Esophagus squamous epithelium (tissue), 5 donors: ENCODE measurements around the gene SMNDC1. TPM values are rescaled to one million over a fixed set of nuclear protein-coding genes. Genes with fewer than 3 reads are reported as not detected.
A peak's percentile ranks its signal among the peaks of the same experiment; 100 is the strongest.

Experiments
- DNase-seq: peaks from one replicate; lab custom pipeline; 2025; lab: John Stamatoyannopoulos, UW
- H3K27ac ChIP-seq, 4 donors: fragments of 200-600 bp; sonication (generic); one replicate each; pipeline ENCODE4 v1.5.1; 2016 to 2019; ENCODE audit warnings: mild to moderate bottlenecking in 1 of 4
- H3K27me3 ChIP-seq, 4 donors: fragments of 200-600 bp; sonication (generic); 1 replicate in 3 of 4; 2 replicates in 1 of 4; pipeline versions ENCODE4 v1.5.1 to v1.6.0; 2017 to 2021; ENCODE audit warnings: antibody characterized with exemption in 1 of 4
- H3K36me3 ChIP-seq, 3 donors: fragments of 200-600 bp; sonication (generic); one replicate each; pipeline ENCODE4 v1.5.1; 2016 to 2019
- H3K4me1 ChIP-seq, 3 donors: fragments of 200-600 bp; sonication (generic); one replicate each; pipeline ENCODE4 v1.5.1; 2017 to 2019
- H3K4me3 ChIP-seq, 4 donors: fragments of 200-600 bp; sonication (generic); 1 replicate in 3 of 4; 2 replicates in 1 of 4; pipeline ENCODE4 v1.5.1; 2016 to 2019; ENCODE audit warnings: mild to moderate bottlenecking in 2 of 4, moderate library complexity in 1 of 4
- H3K9me3 ChIP-seq, 3 donors: fragments of 200-600 bp; sonication (generic); one replicate each; pipeline ENCODE4 v1.5.1; 2016 to 2019
- POLR2A ChIP-seq, 4 donors: fragments of 450-650 bp; IDR thresholded peaks; one replicate each; pipeline ENCODE4 v1.6.1; 2017; ENCODE audit warnings: antibody characterized with exemption in 4 of 4, mild to moderate bottlenecking in 4 of 4, moderate library complexity in 3 of 4
- WGBS, 2 donors: methylation state at CpG; one replicate each; pipeline ENCODE4 v1.1.5; 2018; 5-methylcytosine and 5-hydroxymethylcytosine counted together
- intact Hi-C: fragments of 100-400 bp; cut with DNase I; formaldehyde crosslinking; loops from one replicate; pipeline ENCODE4 v1.15.0; 2022
- total RNA-seq, 4 donors: library from RNA; depleted of rRNA; stranded (reverse); fragments of >200 nt; gene quantifications; one replicate each; pipeline ENCODE4 v1.1.0, GENCODE V29; 2016
- TF ChIP-seq, protein P1 (sequence below), 6 experiments: fragments of 450-650 bp in 4 of 6; fragments of 200-600 bp in 2 of 6; sonication (generic) in 2 of 6; IDR thresholded peaks; one replicate each; pipeline ENCODE4 v1.5.1; 2016 to 2019; ENCODE audit warnings: antibody characterized with exemption in 6 of 6, mild to moderate bottlenecking in 4 of 6, moderate library complexity in 4 of 6
- donor health status: DM: yes; HTN: yes; CAD: no.

SMNDC1 gene
- total RNA-seq, 4 donors from 2014 or later = 9.5 to 13.9 (median 10.9) TPM

DNA sequence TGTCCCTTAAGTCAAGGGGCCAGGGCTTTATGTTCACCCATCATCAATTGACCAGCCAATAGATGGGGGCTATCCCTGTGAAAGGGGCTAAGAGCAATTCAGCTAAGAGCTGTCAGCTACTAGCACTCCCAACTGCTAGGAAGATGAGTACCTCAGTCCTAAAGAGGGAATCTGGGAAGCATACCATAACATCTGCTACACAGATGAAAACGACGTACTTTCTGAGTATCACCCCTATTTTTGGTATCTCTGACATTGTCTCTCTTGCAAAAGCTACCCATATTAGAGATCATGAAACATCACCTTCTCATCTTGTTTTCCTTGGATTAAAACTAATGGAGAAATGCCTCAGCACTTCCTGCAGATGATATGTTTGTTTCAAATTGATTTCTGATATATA lies 7.5 kb upstream of the SMNDC1 start:
- WGBS, 2 donors = 79 to 89% methylated on average over 2 of the region's 2 CpGs
- H3K27me3 ChIP-seq = peaks cover 0 to 6% (median 0%) of the 10 kb centered on the region in 4 donors

DNA sequence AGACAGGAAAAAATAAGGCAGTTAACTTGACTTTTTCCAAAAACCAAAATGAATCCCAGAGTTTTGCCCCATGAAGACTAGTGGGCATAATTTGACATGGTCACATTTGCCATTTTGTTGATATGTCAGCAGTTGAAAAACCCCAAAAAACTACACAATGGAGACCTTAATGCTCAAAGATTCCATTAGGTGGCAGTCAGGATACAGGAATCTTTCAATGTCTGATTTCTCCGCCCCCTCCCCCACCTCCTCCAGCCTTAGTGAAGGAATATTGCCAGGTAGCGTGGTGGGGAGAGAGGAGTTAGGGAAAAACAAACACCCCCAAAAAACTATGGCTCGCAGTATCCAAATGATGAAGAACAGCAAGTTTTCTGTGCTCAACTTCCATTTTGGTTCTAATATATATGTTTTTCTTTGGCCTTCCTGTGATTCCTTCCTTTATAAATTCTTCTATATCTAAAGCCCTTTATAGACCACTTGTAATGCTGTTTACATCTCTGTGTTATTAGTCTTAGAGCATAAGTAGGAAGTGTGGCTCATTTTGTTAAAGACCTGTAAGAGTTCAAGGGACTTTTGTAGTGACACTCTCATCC lies 6.7 kb upstream of the SMNDC1 start:
- H3K27me3 ChIP-seq = peaks cover 0 to 6% (median 0%) of the 10 kb centered on the region in 4 donors
- H3K27ac ChIP-seq = no peak overlapping the region
- intact Hi-C loops = loop anchor here (5.0 kb wide), 1 partner anchor 236 kb away; no protein-coding TSS in a partner anchor
- H3K36me3 ChIP-seq = no peaks in the 10 kb centered on the region
- no peak for DNase-seq
- peaks cover 0 to 12% (median 3%) of the 10 kb centered on the region in 3 donors for H3K4me1 ChIP-seq
- no peaks in the 10 kb centered on the region for H3K9me3 ChIP-seq
- TF ChIP-seq POLR2A (IDR thresholded peaks at IDR 0.05) = no peak
- TF ChIP-seq, protein P1, sequence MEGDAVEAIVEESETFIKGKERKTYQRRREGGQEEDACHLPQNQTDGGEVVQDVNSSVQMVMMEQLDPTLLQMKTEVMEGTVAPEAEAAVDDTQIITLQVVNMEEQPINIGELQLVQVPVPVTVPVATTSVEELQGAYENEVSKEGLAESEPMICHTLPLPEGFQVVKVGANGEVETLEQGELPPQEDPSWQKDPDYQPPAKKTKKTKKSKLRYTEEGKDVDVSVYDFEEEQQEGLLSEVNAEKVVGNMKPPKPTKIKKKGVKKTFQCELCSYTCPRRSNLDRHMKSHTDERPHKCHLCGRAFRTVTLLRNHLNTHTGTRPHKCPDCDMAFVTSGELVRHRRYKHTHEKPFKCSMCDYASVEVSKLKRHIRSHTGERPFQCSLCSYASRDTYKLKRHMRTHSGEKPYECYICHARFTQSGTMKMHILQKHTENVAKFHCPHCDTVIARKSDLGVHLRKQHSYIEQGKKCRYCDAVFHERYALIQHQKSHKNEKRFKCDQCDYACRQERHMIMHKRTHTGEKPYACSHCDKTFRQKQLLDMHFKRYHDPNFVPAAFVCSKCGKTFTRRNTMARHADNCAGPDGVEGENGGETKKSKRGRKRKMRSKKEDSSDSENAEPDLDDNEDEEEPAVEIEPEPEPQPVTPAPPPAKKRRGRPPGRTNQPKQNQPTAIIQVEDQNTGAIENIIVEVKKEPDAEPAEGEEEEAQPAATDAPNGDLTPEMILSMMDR (IDR thresholded peaks at IDR 0.05) = peak; percentile 44 to 78 (median 62)
- 0 to 9% methylated on average over 3 of the region's 3 CpGs for WGBS, 2 donors
- H3K4me3 ChIP-seq = no peak overlapping the region

More for the DNA sequence above, 7.5 kb upstream of the SMNDC1 start:
- DNase-seq = no peak
- no peak overlapping the region for H3K4me3 ChIP-seq
- intact Hi-C loops = loop anchor here (5.0 kb wide), 1 partner anchor 235 kb away; no protein-coding TSS in a partner anchor
- peaks cover 0 to 11% (median 3%) of the 10 kb centered on the region in 3 donors for H3K4me1 ChIP-seq
- TF ChIP-seq, protein P1 (IDR thresholded peaks at IDR 0.05) = no peak
- no peak for TF ChIP-seq POLR2A (IDR thresholded peaks at IDR 0.05)
- no peaks in the 10 kb centered on the region for H3K9me3 ChIP-seq
- no peaks in the 10 kb centered on the region for H3K36me3 ChIP-seq
- no peak overlapping the region for H3K27ac ChIP-seq

GRCh38 chr10:110310741-110311140 lies 6.0 kb upstream of the SMNDC1 start:
- H3K4me1 ChIP-seq = peaks cover 5 to 17% (median 5%) of the 10 kb centered on the region in 3 donors
- no peaks in the 10 kb centered on the region for H3K9me3 ChIP-seq
- peaks cover 0 to 6% (median 0%) of the 10 kb centered on the region in 4 donors for H3K27me3 ChIP-seq
- H3K4me3 ChIP-seq = no peak overlapping the region
- 47 to 49% methylated on average over 3 of the region's 3 CpGs for WGBS, 2 donors
- H3K36me3 ChIP-seq = no peaks in the 10 kb centered on the region
- DNase-seq = no peak
- TF ChIP-seq, protein P1 (IDR thresholded peaks at IDR 0.05) = no peak
- TF ChIP-seq POLR2A (IDR thresholded peaks at IDR 0.05) = no peak
- intact Hi-C loops = loop anchor here (5.0 kb wide), 1 partner anchor 237 kb away; no protein-coding TSS in a partner anchor
- H3K27ac ChIP-seq = no peak overlapping the region

DNA sequence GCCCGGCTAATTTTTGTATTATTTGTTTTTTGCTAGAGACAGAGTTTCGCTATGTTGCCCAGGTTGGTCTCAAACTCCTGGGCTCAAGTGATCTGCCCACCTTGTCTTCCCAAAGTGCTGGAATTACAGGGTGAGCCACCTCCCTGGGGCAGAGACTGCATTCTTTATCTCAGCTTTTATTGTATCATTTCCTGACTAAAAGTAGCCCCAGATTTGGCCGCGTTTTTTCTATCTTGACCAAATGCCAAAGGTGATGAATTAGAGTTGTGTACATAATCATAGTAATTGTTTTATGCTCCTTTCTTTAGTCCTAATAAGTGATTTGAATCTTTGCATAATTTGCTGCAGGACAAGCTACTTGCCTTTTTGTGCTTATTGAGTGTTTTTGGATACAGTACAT lies 3.1 kb upstream of the SMNDC1 start:
- no peak for DNase-seq
- intact Hi-C loops = loop anchor here (5.0 to 10.0 kb wide), 2 partner anchors 49 to 577 kb away; no protein-coding TSS in a partner anchor
- Histone ChIP-seq H3K9me3 (no peaks in the 10 kb centered on the region), H3K36me3 (peaks cover 0 to 5% (median 0%) of the 10 kb centered on the region in 3 donors), H3K27ac (no peak overlapping the region), H3K4me1 (peaks cover 13 to 34% (median 20%) of the 10 kb centered on the region in 3 donors), H3K27me3 (no peaks in the 10 kb centered on the region), H3K4me3 (no peak overlapping the region)
- TF ChIP-seq POLR2A (IDR thresholded peaks at IDR 0.05) = no peak
- TF ChIP-seq, protein P1 (IDR thresholded peaks at IDR 0.05) = no peak
- WGBS, 2 donors = 50 to 63% methylated on average over 4 of the region's 4 CpGs

GRCh38 chr10:110306452-110306768 lies 1.7 kb upstream of the SMNDC1 start:
- Histone ChIP-seq H3K36me3 (peaks cover 0 to 19% (median 4%) of the 10 kb centered on the region in 3 donors), H3K4me3 (no peak overlapping the region), H3K4me1 (peaks cover 13 to 44% (median 25%) of the 10 kb centered on the region in 3 donors), H3K9me3 (no peaks in the 10 kb centered on the region), H3K27ac (peak overlapping the region in 2 of 4 donors; percentile 97 to 98), H3K27me3 (no peaks in the 10 kb centered on the region)
- 1 to 5% methylated on average over 2 of the region's 2 CpGs for WGBS, 2 donors
- DNase-seq = no peak
- intact Hi-C loops = loop anchor here (5.0 to 10.0 kb wide), 2 partner anchors 51 to 578 kb away; no protein-coding TSS in a partner anchor
- TF ChIP-seq, protein P1 (IDR thresholded peaks at IDR 0.05) = no peak
- TF ChIP-seq POLR2A (IDR thresholded peaks at IDR 0.05) = no peak
